AG04450 (cell line): ENCODE measurements around the gene GPSM1. TPM values are rescaled to one million over a fixed set of nuclear protein-coding genes. Genes with fewer than 3 reads are reported as not detected.

Source experiments
- CTCF ChIA-PET: fragments of 300-600, 350-600 bp; formaldehyde crosslinking; extraction: SDS; loops from one replicate; lab custom pipeline; 2022; ENCODE audit warnings: antibody characterized with exemption, inconsistent platforms; lab: Charles Lee
- POLR2A ChIA-PET: fragments of 350-600 bp; formaldehyde crosslinking; extraction: SDS; loops from one replicate; lab custom pipeline; 2021; ENCODE audit warnings: antibody characterized with exemption, inconsistent platforms; lab: Yijun Ruan, JAX
- DNase-seq: peaks from one replicate; pipeline ENCODE4 v3.0.0-alpha.2; 2011; ENCODE audit warnings: low read depth, low spot score
- H3K27ac ChIP-seq: one replicate; pipeline ENCODE4 v1.5.1; 2012; ENCODE audit warnings: low read depth, low read length, control low read depth
- H3K27me3 ChIP-seq: one replicate; pipeline ENCODE4 v1.6.0; 2012; ENCODE audit warnings: low read length; ENCODE audit not compliant: control insufficient read depth, insufficient read depth
- H3K4me3 ChIP-seq: 2 replicates; pipeline ENCODE4 v1.5.1; 2011; ENCODE audit warnings: mild to moderate bottlenecking, low read depth, low read length, control low read depth
- H3K9me3 ChIP-seq: 2 replicates; pipeline ENCODE4 v1.5.1; 2012; ENCODE audit warnings: low read length; ENCODE audit not compliant: control insufficient read depth, insufficient read depth
- polyA plus RNA-seq: library from polyadenylated mRNA; depleted of rRNA; stranded (reverse); fragments of >200 nt; gene quantifications from 2 replicates; pipeline ENCODE4 v1.2.3, GENCODE V29; 2011
- TF ChIP-seq, protein P1 (sequence below): IDR thresholded peaks from 2 replicates; pipeline ENCODE4 v1.5.1; 2011; ENCODE audit warnings: low read depth, low read length, control low read depth, inconsistent platforms

Gene GPSM1
- polyA plus RNA-seq, 1 experiment = 22.5 TPM

DNA sequence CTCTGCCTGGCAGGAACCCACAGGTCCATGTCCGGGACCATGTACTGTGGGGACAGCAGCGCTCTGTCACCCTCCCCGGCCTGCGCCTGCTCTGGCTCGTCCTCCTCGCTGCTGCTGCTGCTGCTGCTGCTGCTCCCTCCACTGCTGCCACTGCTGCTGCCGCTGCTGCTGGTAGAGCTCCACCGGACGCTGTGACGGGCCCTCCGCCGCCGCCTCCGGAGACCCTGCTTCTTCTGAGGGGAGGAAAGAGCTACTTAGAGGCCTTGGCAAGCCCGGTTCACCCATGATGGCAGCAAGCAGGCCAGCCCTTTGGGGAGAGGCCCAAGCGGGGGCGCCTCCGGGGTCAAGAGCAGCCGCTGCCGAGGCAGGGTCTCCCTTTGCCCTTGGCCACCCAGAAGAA is 56.1 kb downstream of the GPSM1 start:
- ChIA-PET POLR2A (no interaction called here), CTCF (no interaction called here)
- Histone ChIP-seq H3K9me3 (no peaks in the 10 kb centered on the region; the same call in 1 of the 2 replicates), H3K27me3 (no peaks in the 10 kb centered on the region), H3K27ac (no peak overlapping the region), H3K4me3 (no peak overlapping the region)
- DNase-seq = no peak
- TF ChIP-seq, protein P1, sequence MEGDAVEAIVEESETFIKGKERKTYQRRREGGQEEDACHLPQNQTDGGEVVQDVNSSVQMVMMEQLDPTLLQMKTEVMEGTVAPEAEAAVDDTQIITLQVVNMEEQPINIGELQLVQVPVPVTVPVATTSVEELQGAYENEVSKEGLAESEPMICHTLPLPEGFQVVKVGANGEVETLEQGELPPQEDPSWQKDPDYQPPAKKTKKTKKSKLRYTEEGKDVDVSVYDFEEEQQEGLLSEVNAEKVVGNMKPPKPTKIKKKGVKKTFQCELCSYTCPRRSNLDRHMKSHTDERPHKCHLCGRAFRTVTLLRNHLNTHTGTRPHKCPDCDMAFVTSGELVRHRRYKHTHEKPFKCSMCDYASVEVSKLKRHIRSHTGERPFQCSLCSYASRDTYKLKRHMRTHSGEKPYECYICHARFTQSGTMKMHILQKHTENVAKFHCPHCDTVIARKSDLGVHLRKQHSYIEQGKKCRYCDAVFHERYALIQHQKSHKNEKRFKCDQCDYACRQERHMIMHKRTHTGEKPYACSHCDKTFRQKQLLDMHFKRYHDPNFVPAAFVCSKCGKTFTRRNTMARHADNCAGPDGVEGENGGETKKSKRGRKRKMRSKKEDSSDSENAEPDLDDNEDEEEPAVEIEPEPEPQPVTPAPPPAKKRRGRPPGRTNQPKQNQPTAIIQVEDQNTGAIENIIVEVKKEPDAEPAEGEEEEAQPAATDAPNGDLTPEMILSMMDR = no peak

DNA sequence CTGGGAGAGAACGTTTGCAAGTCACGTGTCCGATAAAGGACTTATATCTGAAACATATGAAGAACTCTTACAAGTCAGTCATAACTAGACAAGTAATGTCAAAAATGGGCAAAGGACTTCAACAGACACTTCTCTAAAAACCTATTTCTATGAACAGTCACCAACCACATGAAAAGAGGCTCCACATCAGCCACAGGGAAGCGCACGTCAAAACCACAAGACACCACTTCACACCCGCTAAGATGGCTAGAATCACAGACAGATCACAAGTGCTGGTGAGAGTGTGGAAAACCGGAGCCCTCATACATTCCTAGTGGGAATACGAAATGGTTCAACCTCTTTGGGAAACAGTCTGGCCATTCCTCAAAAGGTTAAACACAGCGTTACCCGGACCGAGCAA is 57.7 kb downstream of the GPSM1 start:
- TF ChIP-seq, protein P1 = no peak
- Histone ChIP-seq H3K27me3 (no peaks in the 10 kb centered on the region), H3K4me3 (no peak overlapping the region), H3K9me3 (no peaks in the 10 kb centered on the region; the same call in 1 of the 2 replicates), H3K27ac (no peak overlapping the region)
- no peak for DNase-seq
- CTCF ChIA-PET = no interaction called here
- POLR2A ChIA-PET = interaction anchor here (0.6 kb wide), 1 partner anchor 462 kb away, joined by 3 read pairs; no protein-coding TSS in a partner anchor

DNA sequence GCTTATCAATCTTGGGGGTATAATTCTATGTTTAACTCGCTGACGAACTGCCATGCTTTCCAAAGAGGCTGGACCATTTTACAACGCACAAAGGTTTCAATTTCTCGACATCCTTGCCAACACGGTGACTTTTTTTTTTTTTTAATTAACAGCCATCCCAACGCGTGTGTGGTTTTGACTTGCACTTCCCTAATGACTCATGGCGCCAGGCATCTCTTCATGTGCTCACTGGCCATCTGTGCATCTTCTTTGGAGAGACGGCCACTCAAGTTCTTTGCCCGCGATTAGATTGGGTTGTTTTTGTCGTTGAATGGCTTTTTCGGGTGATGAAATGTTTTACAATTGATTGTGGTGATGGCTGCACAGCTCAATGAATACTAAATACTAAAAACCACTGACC is 58.7 kb downstream of the GPSM1 start:
- no peak overlapping the region for H3K27ac ChIP-seq
- no peak overlapping the region for H3K4me3 ChIP-seq
- DNase-seq = no peak
- no peaks in the 10 kb centered on the region; the same call in 1 of the 2 replicates for H3K9me3 ChIP-seq
- CTCF ChIA-PET = interaction anchor here (0.6 to 1.1 kb wide), 3 partner anchors 11 to 40 kb away, joined by 3 read pairs; no protein-coding TSS in a partner anchor
- TF ChIP-seq, protein P1 = no peak
- POLR2A ChIA-PET = interaction anchor here (0.6 kb wide), 1 partner anchor 393 kb away, joined by 7 read pairs; no protein-coding TSS in a partner anchor
- no peaks in the 10 kb centered on the region for H3K27me3 ChIP-seq

DNA sequence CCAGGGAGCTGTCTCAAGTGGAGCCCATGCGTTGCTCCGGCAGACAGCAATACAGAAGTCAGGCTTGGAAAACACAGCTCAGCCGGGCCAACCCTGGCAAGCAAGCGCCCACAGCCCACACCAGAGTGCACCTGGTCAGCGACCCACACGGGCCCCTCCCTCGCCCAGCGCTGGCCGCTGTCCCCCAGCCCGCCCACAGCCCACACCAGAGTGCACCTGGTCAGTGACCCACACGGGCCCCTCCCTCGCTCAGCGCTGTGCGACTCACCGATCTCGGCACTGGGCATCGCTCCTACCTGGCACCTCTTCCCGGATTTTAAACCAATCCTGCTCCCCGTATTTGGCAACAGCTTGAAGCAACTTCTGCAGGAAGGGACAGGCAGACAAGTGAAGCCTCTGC is 59.9 kb downstream of the GPSM1 start:
- ChIA-PET POLR2A (no interaction called here), CTCF (no interaction called here)
- Histone ChIP-seq H3K27me3 (no peaks in the 10 kb centered on the region), H3K4me3 (no peak overlapping the region), H3K9me3 (no peaks in the 10 kb centered on the region; the same call in 1 of the 2 replicates), H3K27ac (no peak overlapping the region)
- DNase-seq = no peak
- TF ChIP-seq, protein P1 = no peak

DNA sequence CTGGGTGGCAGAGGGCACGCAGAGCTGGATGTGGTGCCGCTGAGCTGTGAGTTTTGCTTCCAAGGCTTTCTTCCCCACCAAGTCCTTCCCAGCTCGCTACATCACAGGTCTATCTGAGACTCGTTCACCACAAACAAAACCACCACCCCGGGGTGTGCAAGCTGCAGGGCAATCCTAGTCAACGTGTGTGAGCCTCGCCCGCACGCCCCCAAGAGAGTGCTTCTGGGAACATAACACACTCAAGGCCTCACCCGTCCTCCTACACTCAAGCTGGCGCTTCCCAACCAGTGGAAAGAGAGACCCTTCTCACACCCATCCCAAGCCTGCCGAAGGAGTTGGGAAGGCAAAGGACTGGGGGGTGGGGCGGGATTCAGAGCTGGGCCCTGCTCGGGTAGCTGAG is 62.1 kb downstream of the GPSM1 start:
- TF ChIP-seq, protein P1 = no peak
- POLR2A ChIA-PET = no interaction called here
- Histone ChIP-seq H3K27me3 (no peaks in the 10 kb centered on the region), H3K27ac (no peak overlapping the region), H3K9me3 (no peaks in the 10 kb centered on the region; the same call in 1 of the 2 replicates), H3K4me3 (no peak overlapping the region)
- no peak for DNase-seq
- CTCF ChIA-PET = interaction anchor here (0.9 to 1.0 kb wide), 2 partner anchors 26 to 77 kb away, joined by 3 to 5 read pairs; partner anchors contain the start of gene DNLZ
